H9 (cell line): ENCODE data around the gene RPL27. TPM values are rescaled to one million over a fixed set of nuclear protein-coding genes. Genes with fewer than 3 reads are reported as not detected.
A peak's percentile ranks its signal among the peaks of the same experiment; 100 is the strongest.

Experiments used
- DNase-seq: peaks from one replicate; pipeline ENCODE4 v3.0.0-alpha.2; 2017
- H2AFZ ChIP-seq: one replicate; pipeline ENCODE4 v1.6.1; 2013; ENCODE audit warnings: mild to moderate bottlenecking, low read length, control low read depth, moderate library complexity
- H2AK5ac ChIP-seq: 2 replicates; pipeline ENCODE4 v1.6.1; 2013; ENCODE audit warnings: low read length, control low read depth, mixed read lengths; ENCODE audit not compliant: insufficient read length
- H2BK120ac ChIP-seq: one replicate; pipeline ENCODE4 v1.6.1; 2013; ENCODE audit warnings: low read depth, mild to moderate bottlenecking, low read length, control low read depth, inconsistent platforms; ENCODE audit not compliant: poor library complexity, severe bottlenecking
- H2BK12ac ChIP-seq: 2 replicates; pipeline ENCODE4 v1.6.1; 2013; ENCODE audit warnings: low read length, control low read depth, mixed read lengths, low read depth; ENCODE audit not compliant: insufficient read length
- H2BK15ac ChIP-seq: 2 replicates; pipeline ENCODE4 v1.6.1; 2013; ENCODE audit warnings: low read depth, low read length, control low read depth
- H2BK20ac ChIP-seq: one replicate; pipeline ENCODE4 v1.6.1; 2013; ENCODE audit warnings: low read depth, mild to moderate bottlenecking, low read length, control low read depth, inconsistent platforms; ENCODE audit not compliant: poor library complexity, severe bottlenecking
- H2BK5ac ChIP-seq: 2 replicates; pipeline ENCODE4 v1.6.1; 2013; ENCODE audit warnings: low read length, control low read depth, mixed read lengths; ENCODE audit not compliant: insufficient read length
- H3K14ac ChIP-seq: 2 replicates; pipeline ENCODE4 v1.6.1; 2013; ENCODE audit warnings: low read length, control low read depth; ENCODE audit not compliant: insufficient read depth
- H3K18ac ChIP-seq: 2 replicates; pipeline ENCODE4 v1.6.1; 2013; ENCODE audit warnings: low read depth, mild to moderate bottlenecking, mixed read lengths, low read length, control low read depth; ENCODE audit not compliant: insufficient read length
- H3K23ac ChIP-seq: 2 replicates; pipeline ENCODE4 v1.6.1; 2013; ENCODE audit warnings: low read length, control low read depth, mixed read lengths, low read depth; ENCODE audit not compliant: insufficient read length
- H3K23me2 ChIP-seq: 2 replicates; pipeline ENCODE4 v1.6.1; 2013; ENCODE audit warnings: low read depth, mild to moderate bottlenecking, mixed read lengths, low read length, control low read depth; ENCODE audit not compliant: insufficient read length, poor library complexity, severe bottlenecking
- H3K27ac ChIP-seq: 2 replicates; pipeline ENCODE4 v1.5.1; 2013; ENCODE audit warnings: low read length, control low read depth, mixed read lengths, low read depth; ENCODE audit not compliant: insufficient read length
- H3K27me3 ChIP-seq: 2 replicates; pipeline ENCODE4 v1.6.1; 2013; ENCODE audit warnings: low read length, control low read depth, inconsistent platforms; ENCODE audit not compliant: insufficient read depth
- H3K4ac ChIP-seq: 2 replicates; pipeline ENCODE4 v1.6.1; 2013; ENCODE audit warnings: low read depth, mild to moderate bottlenecking, control low read depth, inconsistent platforms, low read length, moderate library complexity
- H3K4me1 ChIP-seq: 2 replicates; pipeline ENCODE4 v1.6.1; 2013; ENCODE audit warnings: low read length, control low read depth, inconsistent platforms; ENCODE audit not compliant: insufficient read depth
- H3K4me2 ChIP-seq: 2 replicates; pipeline ENCODE4 v1.6.1; 2013; ENCODE audit warnings: low read length, control low read depth, mixed read lengths; ENCODE audit not compliant: insufficient read length, insufficient read depth
- H3K56ac ChIP-seq: 2 replicates; pipeline ENCODE4 v1.6.1; 2013; ENCODE audit warnings: low read depth, mild to moderate bottlenecking, mixed read lengths, low read length, control low read depth; ENCODE audit not compliant: insufficient read length
- H3K79me1 ChIP-seq: 2 replicates; pipeline ENCODE4 v1.6.1; 2013; ENCODE audit warnings: low read depth, mild to moderate bottlenecking, moderate library complexity, low read length, control low read depth, inconsistent platforms; ENCODE audit not compliant: insufficient read depth, poor library complexity, severe bottlenecking
- H3K79me2 ChIP-seq: 2 replicates; pipeline ENCODE4 v1.6.1; 2013; ENCODE audit warnings: low read length, control low read depth, inconsistent platforms; ENCODE audit not compliant: insufficient read depth
- H3K9ac ChIP-seq: 2 replicates; pipeline ENCODE4 v1.6.1; 2013; ENCODE audit warnings: low read length, control low read depth, mixed read lengths; ENCODE audit not compliant: insufficient read length; ENCODE audit errors: extremely low read depth
- H3K9me3 ChIP-seq: one replicate; pipeline ENCODE4 v1.6.1; 2013; ENCODE audit warnings: low read depth, low read length, inconsistent platforms; ENCODE audit not compliant: control insufficient read depth
- H3T11ph ChIP-seq: one replicate; pipeline ENCODE4 v1.6.1; 2013; ENCODE audit warnings: mild to moderate bottlenecking, low read length, control low read depth, inconsistent platforms
- H4K20me1 ChIP-seq: one replicate; pipeline ENCODE4 v1.6.1; 2013; ENCODE audit not compliant: control insufficient read depth, insufficient read length, insufficient read depth
- H4K5ac ChIP-seq: 2 replicates; pipeline ENCODE4 v1.6.1; 2013; ENCODE audit warnings: low read depth, mild to moderate bottlenecking, mixed read lengths, low read length, control low read depth; ENCODE audit not compliant: insufficient read length
- H4K8ac ChIP-seq: replicated peaks from 2 replicates; pipeline ENCODE4 v1.6.1; 2013; ENCODE audit warnings: low read length, control low read depth, mixed read lengths, low read depth; ENCODE audit not compliant: insufficient read length
- H4K91ac ChIP-seq: 2 replicates; pipeline ENCODE4 v1.6.1; 2013; ENCODE audit warnings: low read depth, mild to moderate bottlenecking, moderate library complexity, mixed read lengths, low read length, control low read depth; ENCODE audit not compliant: insufficient read length
- H3K27ac Mint-ChIP-seq, 3 experiments: 2 replicates in 2 of 3; 3 replicates in 1 of 3; pipeline ENCODE4 v1.8.0; 2020 to 2021; ENCODE audit warnings: mixed read lengths in 3 of 3, mild to moderate bottlenecking in 1 of 3, moderate library complexity in 1 of 3
- H3K27me3 Mint-ChIP-seq: 2 replicates; pipeline ENCODE4 v1.8.0; 2021; ENCODE audit warnings: low read depth, mild to moderate bottlenecking, moderate library complexity, mixed read lengths
- H3K36me3 Mint-ChIP-seq, 3 experiments: 2 replicates in 2 of 3; 3 replicates in 1 of 3; pipeline ENCODE4 v1.8.0; 2020 to 2021; ENCODE audit warnings: low read depth in 3 of 3, mixed read lengths in 3 of 3; ENCODE audit not compliant: insufficient read depth in 1 of 3
- H3K4me1 Mint-ChIP-seq, 2 experiments: 2 replicates each; pipeline ENCODE4 v1.8.0; 2020; ENCODE audit warnings: mixed read lengths in 2 of 2
- H3K4me3 Mint-ChIP-seq, 2 experiments: 2 replicates in 1 of 2; 3 replicates in 1 of 2; pipeline ENCODE4 v1.8.0; 2020 to 2021; ENCODE audit warnings: mild to moderate bottlenecking in 2 of 2, mixed read lengths in 2 of 2, moderate library complexity in 1 of 2
- H3K9me3 Mint-ChIP-seq, 2 experiments: 2 replicates in 1 of 2; 3 replicates in 1 of 2; pipeline ENCODE4 v1.8.0; 2020; ENCODE audit warnings: mild to moderate bottlenecking in 2 of 2, mixed read lengths in 2 of 2, moderate library complexity in 1 of 2
- CTCF ChIP-seq: fragments of 200-600 bp; sonication (generic); conservative IDR thresholded peaks from 3 replicates; pipeline ENCODE4 v1.8.0; 2021; ENCODE audit warnings: antibody characterized with exemption, mild to moderate bottlenecking
- total RNA-seq: library from RNA; stranded (reverse); gene quantifications from 2 replicates; pipeline ENCODE4 v1.2.1, GENCODE V29; 2021

The RPL27 gene
- total RNA-seq, 1 experiment from 2014 or later = 1,514 TPM

GRCh38 chr17:43043307-43043706 lies 45.1 kb downstream of the RPL27 start:
- H2BK20ac ChIP-seq = no peak overlapping the region
- H2BK15ac ChIP-seq = no peak overlapping the region
- H3K4me3 Mint-ChIP-seq = no peak overlapping the region
- H3K4me1 Mint-ChIP-seq = peaks cover 44 to 47% of the 10 kb centered on the region in 2 experiments
- H2BK12ac ChIP-seq = no peak overlapping the region
- no peak overlapping the region for H3K18ac ChIP-seq
- H3K4me2 ChIP-seq = no peak overlapping the region
- H2BK120ac ChIP-seq = no peak overlapping the region
- no peak overlapping the region for H3T11ph ChIP-seq
- H3K23me2 ChIP-seq = no peaks in the 10 kb centered on the region
- H4K5ac ChIP-seq = no peak overlapping the region
- H4K91ac ChIP-seq = no peak overlapping the region
- H3K27me3 Mint-ChIP-seq = no peaks in the 10 kb centered on the region
- no peak for TF ChIP-seq CTCF
- H3K36me3 Mint-ChIP-seq = peaks cover 14 to 25% (median 23%) of the 10 kb centered on the region in 3 experiments; a peak in 6 of 7 replicates
- no peak overlapping the region for H3K56ac ChIP-seq
- no peaks in the 10 kb centered on the region for H3K9me3 ChIP-seq
- no peak overlapping the region for H2BK5ac ChIP-seq
- peaks cover 13% of the 10 kb centered on the region; the same call in 1 of the 2 replicates for H3K4me1 ChIP-seq
- no peak overlapping the region for H3K23ac ChIP-seq
- no peak overlapping the region for H3K14ac ChIP-seq
- H3K9me3 Mint-ChIP-seq = no peaks in the 10 kb centered on the region; a peak in 1 of 5 replicates
- H2AK5ac ChIP-seq = no peak overlapping the region
- H4K20me1 ChIP-seq = no peaks in the 10 kb centered on the region
- no peak overlapping the region for H3K9ac ChIP-seq
- no peak overlapping the region for H4K8ac ChIP-seq
- no peak overlapping the region for H2AFZ ChIP-seq
- no peak overlapping the region for H3K4ac ChIP-seq
- H3K79me2 ChIP-seq = no peaks in the 10 kb centered on the region
- no peak overlapping the region for H3K27ac ChIP-seq
- DNase-seq = no peak
- peak overlapping the region in 2 of 3 experiments; percentile 87 to 98; a peak in 3 of 7 replicates for H3K27ac Mint-ChIP-seq
- no peaks in the 10 kb centered on the region for H3K79me1 ChIP-seq
- no peaks in the 10 kb centered on the region for H3K27me3 ChIP-seq
